GM21825 (cell line): Measurements from ENCODE around the gene OIT3.

ENCODE experiments used
- ATAC-seq: cut with Tn5 transposase; IDR thresholded peaks from one replicate; pipeline ENCODE4 v1.9.1; 2021; ENCODE audit warnings: mild to moderate bottlenecking, moderate library complexity; ENCODE audit not compliant: unreplicated experiment

OIT3 gene

GRCh38 chr10:72893136-72893798 lies at the start of gene OIT3:
Gene OIT3, plus strand, starts transcription at chr10:72893739. Its CDS starts 60 bp downstream, at chr10:72893799.
- no peak for ATAC-seq

GRCh38 chr10:72846238-72846637 lies 47.3 kb upstream of the OIT3 start:
- no peak for ATAC-seq

GRCh38 chr10:72847681-72848080 lies 45.9 kb upstream of the OIT3 start:
- ATAC-seq = no peak

GRCh38 chr10:72850861-72851260 lies 42.7 kb upstream of the OIT3 start:
- no peak for ATAC-seq

GRCh38 chr10:72851509-72851908 lies 42.0 kb upstream of the OIT3 start:
- no peak for ATAC-seq

- no peak for ATAC-seq
Observed at GRCh38 chr10:72852508-72852907, 41.0 kb upstream of the OIT3 start.

- no peak for ATAC-seq
Observed at GRCh38 chr10:72855129-72855528, 38.4 kb upstream of the OIT3 start.

GRCh38 chr10:72855790-72856189 lies 37.7 kb upstream of the OIT3 start:
- ATAC-seq = no peak

- no peak for ATAC-seq
Observed at GRCh38 chr10:72858067-72858466, 35.5 kb upstream of the OIT3 start.

- ATAC-seq = no peak
Observed at GRCh38 chr10:72862957-72863356, 30.6 kb upstream of the OIT3 start.

GRCh38 chr10:72875250-72876055 lies 18.1 kb upstream of the OIT3 start:
- no peak for ATAC-seq

GRCh38 chr10:72879245-72879644 lies 14.3 kb upstream of the OIT3 start:
- ATAC-seq = no peak

GRCh38 chr10:72881291-72881690 lies 12.2 kb upstream of the OIT3 start:
- no peak for ATAC-seq

GRCh38 chr10:72883861-72884260 lies 9.7 kb upstream of the OIT3 start:
- ATAC-seq = no peak

- ATAC-seq = no peak
Observed at GRCh38 chr10:72885953-72886352, 7.6 kb upstream of the OIT3 start.

GRCh38 chr10:72886621-72887020 lies 6.9 kb upstream of the OIT3 start:
- ATAC-seq = no peak

- ATAC-seq = no peak
Observed at GRCh38 chr10:72887043-72887442, 6.5 kb upstream of the OIT3 start.

- no peak for ATAC-seq
Observed at GRCh38 chr10:72888151-72888638, 5.3 kb upstream of the OIT3 start.

- no peak for ATAC-seq
Observed at GRCh38 chr10:72889391-72889831, 4.1 kb upstream of the OIT3 start.

GRCh38 chr10:72890086-72890485 lies 3.5 kb upstream of the OIT3 start:
- ATAC-seq = no peak

GRCh38 chr10:72895236-72895850 lies 1.8 kb downstream of the OIT3 start:
- ATAC-seq = no peak

- ATAC-seq = no peak
Observed at GRCh38 chr10:72898616-72899015, 5.1 kb downstream of the OIT3 start.
